HG03460 (cell line): ENCODE measurements around the gene SLC37A1.

ENCODE experiments used
- ATAC-seq: cut with Tn5 transposase; IDR thresholded peaks from one replicate; pipeline ENCODE4 v1.9.1; 2021; ENCODE audit not compliant: unreplicated experiment

The SLC37A1 gene

DNA sequence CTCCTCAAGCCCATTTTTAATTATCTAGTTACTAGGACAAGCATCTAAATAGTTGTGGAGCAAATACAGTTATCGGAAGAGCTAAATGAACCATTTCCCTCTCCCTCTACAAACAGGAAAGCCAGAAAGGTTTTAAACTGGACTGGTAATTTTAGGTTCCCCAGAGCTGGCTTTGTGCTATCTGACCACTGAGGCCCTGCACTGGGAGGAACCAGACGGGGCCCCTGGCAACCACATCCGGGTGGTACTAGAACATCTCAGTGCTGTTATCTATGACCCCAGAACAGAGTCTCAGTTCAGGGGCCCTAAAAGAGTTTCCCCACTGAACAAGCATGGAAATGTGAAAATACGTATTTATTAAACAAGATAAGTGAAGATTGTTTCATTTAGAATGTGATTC is 9.9 kb upstream of the SLC37A1 start:
- peak; percentile 56 for ATAC-seq

DNA sequence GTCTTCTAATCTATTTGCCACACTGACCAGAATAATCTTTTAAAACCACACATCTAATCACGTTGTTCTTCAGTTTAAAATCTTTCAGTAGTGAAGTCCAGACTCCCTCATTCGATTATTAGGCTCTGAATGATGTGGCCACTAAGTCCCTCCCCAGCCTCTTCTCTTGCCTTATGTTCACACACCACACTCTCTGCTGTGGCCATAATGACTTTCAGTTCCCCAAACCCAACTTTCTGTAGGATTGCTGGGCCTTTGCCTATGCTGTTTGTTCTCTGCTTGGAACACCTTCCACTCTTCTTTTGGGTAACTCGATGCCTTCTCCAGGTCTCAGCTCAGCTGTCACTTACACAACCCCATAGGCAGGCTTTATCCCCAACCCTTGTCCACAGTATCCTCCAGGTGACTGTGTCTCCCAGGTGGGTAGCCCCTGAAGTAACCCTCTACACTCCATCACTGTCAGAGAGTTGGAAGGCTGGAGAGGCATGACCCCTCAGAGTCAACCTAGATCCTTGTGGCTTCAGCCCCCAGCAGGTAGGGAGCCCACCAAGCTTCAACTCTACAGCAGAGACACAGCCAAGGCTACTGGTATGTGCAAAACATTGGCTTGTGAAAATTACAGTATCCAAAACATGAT is 8.4 kb upstream of the SLC37A1 start:
- ATAC-seq: peak; percentile 80

DNA sequence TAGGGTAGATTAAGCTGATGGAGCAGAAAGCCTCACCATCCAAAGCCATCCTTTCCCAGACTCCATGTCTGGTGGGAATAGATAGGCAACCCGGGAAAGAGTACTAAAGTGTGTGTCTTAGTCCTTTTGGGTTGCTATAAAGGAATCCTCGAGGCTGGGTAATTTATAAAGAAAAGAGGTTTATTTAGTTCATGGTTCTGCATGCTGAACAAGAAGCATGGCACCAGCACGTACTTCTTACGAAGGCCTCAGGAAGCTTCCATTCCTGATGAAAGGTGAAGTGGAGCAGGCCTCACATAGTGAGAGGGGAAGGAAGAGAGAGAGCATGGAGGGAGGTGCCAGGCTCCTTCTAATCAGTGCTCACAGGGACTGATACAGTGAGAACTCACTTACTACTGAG is 6.2 kb upstream of the SLC37A1 start:
- no peak for ATAC-seq

- ATAC-seq: no peak
Observed at GRCh38 chr21:42508371-42508770, 5.3 kb upstream of the SLC37A1 start.

DNA sequence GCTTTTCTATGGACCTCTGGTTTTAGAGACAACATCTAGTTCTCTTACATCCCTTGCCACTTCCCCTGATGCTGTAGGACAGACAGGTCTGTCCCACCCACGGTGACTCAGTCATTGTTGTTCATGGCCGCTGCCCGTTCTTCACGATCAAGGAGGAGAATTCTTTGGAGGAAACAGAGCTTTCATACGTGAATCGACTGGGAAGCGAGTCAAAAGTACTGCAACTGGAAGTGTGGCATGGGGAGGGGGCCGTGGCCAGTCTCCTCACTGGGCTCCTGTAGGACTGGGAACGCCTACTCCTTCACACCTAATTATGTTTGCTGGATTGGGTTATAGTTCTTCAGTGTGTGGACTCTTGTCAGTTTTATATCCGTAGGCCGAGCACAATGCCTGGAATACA is 4.4 kb upstream of the SLC37A1 start:
- no peak for ATAC-seq

DNA sequence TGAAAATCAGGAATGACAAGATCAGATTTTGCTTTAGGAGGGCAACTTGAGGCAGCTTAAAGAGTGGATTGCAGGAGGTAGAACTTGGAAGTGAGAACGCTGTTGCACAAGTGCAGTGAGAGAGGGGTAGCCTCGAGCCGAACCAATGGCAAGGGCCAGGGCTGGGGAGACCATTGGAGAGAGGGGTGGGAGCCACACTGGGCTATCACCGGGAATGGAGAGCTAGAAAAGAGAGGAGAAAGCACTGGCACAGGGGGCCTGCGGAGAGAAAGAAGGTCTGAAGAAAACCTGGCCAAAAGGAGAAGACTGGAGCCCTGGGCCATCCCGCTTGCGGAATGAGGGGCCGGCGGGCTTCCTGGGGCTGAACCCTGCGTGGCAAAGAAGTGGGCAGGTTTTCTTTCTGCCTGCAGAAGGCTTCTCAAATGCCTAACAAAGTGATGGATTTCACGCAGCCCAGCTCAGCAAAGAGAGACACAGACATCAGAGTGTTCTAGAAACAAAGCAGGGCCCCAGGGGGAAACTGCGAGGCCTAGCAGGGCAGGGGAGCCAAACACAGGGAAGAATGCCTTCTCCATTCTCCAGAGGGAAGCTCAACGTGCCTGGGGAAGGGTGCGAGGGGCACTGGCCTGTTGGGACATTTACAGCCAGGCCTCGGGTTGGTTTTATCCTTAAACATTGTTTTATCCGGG is 1.2 kb upstream of the SLC37A1 start:
- no peak for ATAC-seq

- ATAC-seq: no peak
Observed at GRCh38 chr21:42513985-42514882, 582 bp downstream of the SLC37A1 start.

- no peak for ATAC-seq
Observed at GRCh38 chr21:42514883-42515228, 1.2 kb downstream of the SLC37A1 start.

DNA sequence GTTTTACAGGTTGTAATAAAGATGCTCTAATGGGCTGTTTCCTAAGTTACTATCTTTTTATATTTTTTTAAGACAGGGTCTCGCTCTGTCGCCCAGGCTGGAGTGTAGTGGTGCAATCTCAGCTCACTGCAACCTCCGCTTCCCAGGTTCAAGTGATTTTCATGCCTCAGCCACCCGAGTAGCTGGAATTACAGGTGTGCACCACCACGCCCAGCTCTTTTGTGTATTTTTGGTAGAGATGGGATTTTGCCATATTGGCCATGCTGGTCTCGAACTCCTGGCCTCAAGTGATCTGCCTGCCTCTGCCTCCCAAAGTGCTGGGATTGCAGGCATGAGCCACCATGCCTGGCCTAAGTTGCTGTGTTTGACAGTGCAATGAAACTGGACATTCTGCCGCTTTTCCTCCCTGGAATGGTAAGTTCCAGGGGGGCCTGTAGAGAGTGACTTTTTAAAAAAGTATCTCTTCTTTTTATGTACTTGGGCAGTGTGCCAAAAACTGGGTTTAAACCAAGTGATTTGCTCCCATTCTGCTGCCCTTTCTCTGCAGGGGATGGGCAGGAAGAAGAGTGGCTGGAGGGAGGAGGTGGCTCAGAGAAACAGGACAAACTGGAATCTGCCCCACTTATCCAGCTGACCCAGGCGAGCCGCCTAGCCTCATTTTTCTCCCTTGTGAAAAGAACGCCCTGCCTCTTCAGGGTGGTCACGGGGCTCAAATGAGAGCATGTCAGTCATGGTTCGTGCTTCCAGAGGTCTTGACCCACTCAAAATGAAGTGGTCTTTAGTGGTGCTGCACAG is 2.3 kb downstream of the SLC37A1 start:
- no peak for ATAC-seq

GRCh38 chr21:42518215-42518614 is 4.6 kb downstream of the SLC37A1 start:
- ATAC-seq: no peak

GRCh38 chr21:42518626-42519025 is 5.0 kb downstream of the SLC37A1 start:
- no peak for ATAC-seq

- no peak for ATAC-seq
Observed at GRCh38 chr21:42520628-42521253, 7.1 kb downstream of the SLC37A1 start.

- ATAC-seq: no peak
Observed at GRCh38 chr21:42521384-42521783, 7.7 kb downstream of the SLC37A1 start.

GRCh38 chr21:42521805-42522204 is 8.2 kb downstream of the SLC37A1 start:
- no peak for ATAC-seq

DNA sequence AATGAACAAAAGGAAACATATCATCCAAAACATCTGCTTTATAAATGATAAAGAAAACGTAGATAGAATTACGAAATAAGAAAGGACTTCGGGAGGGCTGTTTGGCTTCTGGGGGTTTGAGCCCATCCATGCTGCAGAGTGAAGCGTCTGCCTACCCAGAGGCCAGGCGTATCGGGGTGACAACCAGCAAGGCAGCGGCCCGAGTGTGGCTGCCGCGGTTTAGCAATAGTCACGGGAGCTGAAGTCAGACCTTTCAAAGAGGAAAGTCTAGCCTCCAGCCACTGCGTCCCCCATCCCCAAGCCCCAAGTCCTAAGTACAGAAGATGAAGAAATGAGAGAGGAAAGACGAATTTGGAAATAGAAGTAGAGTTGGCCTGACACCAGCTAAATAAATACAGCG is 8.6 kb downstream of the SLC37A1 start:
- ATAC-seq: no peak

DNA sequence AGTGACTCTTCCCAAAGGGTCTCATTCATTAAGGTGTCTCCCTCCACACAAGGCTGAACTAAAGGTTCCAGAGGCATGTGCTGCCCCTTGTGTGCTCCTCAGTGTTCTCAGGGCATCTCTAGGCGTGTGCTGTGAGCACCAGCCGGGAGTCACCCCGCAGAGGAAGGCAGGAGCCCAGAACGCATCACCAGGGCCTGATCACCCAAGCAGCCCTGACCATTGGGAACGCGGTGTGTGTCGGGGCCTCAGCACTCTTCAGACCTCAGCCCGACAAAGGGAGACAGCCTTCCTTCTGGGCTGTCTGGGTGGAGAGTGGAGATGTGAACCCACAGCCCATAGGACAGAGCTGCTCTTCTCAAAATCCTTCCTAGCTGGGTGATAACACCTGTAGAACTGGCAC is 9.1 kb downstream of the SLC37A1 start:
- no peak for ATAC-seq

- no peak for ATAC-seq
Observed at GRCh38 chr21:42523211-42523610, 9.6 kb downstream of the SLC37A1 start.

DNA sequence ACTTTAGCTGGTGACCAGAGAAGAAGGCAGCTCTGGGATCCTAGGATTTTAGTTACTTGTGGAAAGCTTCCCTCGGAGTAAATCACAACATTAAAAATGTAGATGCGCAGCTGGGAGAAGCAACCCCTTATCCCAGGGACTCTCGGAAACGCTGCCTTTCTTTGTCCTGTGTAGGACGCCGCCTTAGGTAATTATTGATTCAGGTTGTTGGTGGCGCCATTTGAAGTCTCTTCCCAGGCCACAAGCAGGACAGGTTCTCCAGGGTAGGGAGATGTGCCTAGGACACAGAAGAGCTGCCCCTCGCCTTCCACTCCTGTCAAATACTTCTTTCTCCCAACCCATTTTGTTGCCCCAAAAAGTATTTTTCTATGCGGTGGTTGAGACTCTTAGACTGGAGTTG is 10.3 kb downstream of the SLC37A1 start:
- no peak for ATAC-seq

DNA sequence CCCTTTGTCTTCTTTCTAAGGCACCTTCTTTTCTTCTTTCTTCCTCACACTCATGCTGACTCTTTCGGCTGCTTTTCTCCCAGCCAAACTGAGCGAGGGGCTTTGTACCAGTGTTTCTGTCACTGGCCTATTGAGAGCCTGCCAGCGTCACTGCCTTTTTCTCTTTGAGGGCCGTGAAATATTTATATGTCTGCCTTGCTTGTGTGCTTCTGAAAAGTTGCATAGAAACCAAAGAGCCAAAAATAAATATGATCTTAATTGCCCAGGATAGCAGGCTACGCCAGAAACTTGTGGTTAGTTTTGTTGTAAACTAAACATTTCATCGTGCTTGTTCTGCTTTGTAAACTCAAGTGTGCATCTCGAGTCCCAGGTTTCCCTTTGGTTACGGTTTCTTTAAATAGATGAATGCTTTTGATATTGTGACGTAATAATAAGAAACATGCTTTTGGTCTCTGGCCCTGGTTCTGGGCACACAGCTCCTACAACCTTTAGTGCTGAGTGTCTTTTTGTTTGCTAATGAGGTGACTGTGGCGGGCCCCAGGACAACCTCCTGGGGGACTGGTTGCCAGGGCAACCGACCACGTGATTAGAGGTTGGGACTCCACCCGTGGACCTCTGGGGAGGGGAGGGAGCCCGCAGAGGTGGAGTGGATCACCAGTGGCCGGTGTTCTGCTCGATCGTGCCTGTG is 10.8 kb downstream of the SLC37A1 start:
- peak; percentile 60 for ATAC-seq

GRCh38 chr21:42525029-42525581 is 11.5 kb downstream of the SLC37A1 start:
- ATAC-seq: no peak
